HG03039 (cell line): ENCODE measurements around the gene NEK10.
"Not testable (repeated sequence)": the region's sequence is repeated elsewhere in the genome, so short reads cannot be mapped to it uniquely, and the experiment has no call there.

Source experiments
- ATAC-seq: cut with Tn5 transposase; IDR thresholded peaks from one replicate; pipeline ENCODE4 v1.9.1; 2021; ENCODE audit warnings: mild to moderate bottlenecking, moderate library complexity; ENCODE audit not compliant: unreplicated experiment

NEK10 gene

DNA sequence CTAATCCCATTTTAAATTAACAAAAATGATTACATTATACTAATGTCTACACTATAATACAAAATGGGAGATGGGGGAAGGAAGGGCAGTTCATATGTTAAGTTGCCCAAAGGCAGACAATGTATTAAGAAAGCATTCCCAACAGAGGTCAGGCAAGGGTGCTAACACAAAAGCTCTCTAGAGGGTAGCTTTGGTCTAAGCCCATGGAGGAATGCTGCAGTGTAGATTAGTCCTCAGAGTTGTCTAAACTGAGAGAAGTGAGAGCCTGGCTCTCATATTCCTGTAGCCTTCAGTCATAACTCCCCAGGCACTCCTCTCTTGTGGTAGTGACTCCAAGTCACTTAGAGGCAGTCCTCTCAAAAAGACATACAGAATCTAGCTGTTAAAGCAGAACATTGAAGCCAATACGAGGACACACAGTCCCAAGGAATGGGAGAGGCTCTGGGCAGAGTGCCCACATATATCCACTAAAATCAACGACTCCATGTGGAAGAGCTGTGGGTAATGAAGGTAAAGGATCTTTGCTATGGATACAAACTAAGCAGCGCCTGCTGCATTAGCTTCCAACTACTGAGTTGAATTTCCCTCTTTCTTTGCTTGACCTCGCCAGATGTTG, 14.5 kb downstream of the NEK10 start:
- ATAC-seq, result no peak

DNA sequence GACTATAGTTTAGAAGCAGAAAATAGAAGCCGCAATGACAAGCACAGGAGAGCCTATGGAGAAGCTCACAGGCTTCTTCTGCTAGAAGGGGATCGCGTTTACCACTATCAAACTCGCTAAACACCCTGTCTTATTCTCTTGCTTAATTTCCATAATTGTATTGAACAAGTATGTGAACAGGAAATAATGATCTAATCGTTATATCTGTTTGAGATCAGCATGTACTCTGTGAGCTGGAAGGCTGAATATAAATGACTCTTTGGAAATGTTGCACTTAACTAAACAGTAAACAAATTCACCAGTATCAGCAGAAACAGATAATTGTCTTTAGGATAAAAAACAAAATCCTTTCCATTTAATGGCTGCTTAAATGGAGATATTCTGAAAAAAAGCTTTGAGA, 15.0 kb downstream of the NEK10 start:
- ATAC-seq, result no peak

DNA sequence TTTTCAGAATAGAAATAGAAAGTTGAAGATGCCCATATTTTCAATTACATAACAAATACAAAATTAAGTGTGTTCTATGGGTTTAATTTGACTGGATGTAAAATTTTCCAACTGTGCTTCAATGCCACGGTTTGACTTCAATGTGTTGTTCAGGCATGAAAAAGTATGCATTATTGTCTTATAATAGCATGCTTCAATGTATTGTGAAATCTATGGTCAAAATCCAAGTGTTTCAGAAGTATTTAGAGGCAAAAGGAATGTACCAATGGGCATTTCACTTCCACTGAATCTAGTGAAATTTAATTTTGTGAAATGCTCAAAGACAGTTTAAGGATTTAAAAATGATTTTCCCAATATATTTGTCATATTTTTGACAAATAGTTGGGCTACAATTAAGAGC, 16.0 kb downstream of the NEK10 start:
- no peak for ATAC-seq

DNA sequence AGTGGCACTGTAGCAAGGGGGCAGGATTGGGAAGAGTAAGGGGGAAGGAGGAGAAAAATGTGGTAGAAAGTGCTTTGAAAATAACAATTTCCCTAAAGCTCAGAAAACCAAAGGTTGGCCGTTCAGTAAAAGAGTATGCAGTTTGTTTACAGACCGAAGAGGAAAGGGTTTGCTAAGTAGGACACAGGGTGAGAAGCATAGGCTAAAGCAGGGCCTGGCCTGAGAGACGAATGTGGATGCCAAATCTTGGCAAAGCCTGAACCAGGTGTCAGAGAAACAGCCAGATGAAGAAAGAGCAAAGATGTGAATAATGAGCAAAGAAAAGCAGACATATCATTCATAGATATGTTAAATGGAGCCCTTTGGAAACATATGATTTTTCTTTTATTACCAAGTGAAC, 17.1 kb downstream of the NEK10 start:
- no peak for ATAC-seq

DNA sequence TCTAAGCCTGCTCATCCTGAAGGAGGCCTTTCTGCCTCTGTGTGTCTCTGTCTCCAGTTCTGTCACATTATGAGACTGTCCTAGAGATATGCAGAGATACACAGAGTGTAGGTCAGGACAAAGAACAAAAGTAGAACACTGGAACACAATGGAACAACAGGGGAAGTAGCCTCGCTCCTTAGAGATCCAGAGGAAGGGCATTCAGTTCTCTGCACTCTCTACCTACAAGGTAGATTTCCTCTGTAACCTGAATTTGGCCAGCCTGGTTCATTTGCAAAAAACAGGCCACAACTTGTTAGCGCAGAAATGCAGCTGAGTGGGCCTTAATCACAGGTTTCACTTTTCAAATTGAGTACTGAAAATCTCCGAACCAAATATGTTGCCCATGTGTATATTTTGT, 19.4 kb downstream of the NEK10 start:
- ATAC-seq, result peak; percentile 58

DNA sequence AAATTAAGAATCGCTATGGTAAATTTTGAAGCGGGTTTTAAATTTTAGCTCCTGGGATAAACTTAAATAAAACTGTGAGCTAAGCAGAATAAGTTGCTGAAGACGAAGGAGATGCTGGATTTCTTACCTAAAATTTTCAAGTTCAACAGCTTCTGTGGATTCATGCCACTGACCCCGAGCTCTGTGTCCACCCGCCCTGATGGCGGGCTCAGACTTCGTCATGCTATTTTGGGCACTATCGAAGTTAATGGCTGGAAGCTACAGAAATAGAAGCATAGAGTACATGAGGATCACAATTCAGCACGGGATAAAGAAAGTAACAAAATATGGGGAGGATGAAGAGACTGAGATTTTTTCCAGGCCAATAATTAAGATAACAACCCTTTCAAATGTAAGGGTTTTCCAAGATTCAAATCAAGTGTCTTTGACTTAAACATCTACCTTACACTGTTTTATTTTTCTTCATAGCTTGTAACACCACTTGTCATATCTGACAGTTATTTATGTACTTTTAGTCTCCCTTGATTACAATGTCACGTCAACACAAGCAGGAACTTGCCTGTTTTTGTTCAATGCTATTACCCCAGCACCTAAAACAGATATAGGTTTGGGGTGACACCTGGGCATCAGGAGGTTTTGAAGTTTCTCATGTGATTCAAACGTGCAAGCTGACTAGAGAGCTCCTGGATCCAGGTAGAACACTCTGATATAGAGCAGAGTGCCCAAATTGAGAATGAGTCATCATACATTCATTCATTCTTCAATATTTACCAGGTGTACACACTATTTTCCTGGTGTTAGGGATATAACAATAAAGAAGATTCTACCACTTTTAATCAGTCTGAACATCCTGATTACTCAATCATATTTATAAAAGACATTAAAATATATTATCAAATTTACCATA, 23.0 kb downstream of the NEK10 start:
- ATAC-seq, result no peak

DNA sequence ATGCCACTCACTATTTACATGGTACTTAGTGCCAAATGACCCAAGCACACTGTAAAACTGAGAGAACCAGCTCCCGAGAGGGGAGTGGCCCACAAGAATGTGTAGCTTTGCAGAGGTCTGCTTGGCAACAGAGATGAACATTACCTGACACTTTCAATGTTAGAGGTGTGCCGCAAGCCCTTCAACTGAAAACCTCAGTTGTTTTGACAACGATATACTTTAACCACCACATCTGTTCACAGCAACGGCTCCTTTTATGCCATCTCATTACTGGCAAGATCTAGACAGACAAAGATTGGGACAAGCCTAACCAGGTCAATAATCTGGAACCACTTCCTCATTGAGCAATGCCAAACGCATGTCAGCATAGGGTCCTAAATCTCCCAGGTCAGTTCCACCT, 23.7 kb downstream of the NEK10 start:
- ATAC-seq, result no peak

DNA sequence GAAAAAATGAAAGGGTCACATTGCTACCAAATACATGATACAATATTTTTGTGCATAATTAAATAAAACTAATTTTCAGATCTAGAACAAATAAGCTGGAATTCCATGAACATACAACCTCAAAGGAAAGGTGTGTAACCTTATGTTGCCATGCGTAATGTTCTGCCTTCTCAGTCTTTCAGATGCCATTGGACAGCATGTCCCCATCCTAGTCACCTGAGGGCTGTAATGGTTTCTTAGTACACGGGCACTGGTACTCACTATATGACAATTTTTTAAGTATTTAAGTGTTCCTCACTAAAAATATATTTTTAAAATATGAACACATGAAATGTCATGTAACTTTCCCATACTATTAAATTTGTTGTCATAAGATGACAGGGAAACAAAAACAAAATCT, 24.1 kb downstream of the NEK10 start:
- no peak for ATAC-seq

DNA sequence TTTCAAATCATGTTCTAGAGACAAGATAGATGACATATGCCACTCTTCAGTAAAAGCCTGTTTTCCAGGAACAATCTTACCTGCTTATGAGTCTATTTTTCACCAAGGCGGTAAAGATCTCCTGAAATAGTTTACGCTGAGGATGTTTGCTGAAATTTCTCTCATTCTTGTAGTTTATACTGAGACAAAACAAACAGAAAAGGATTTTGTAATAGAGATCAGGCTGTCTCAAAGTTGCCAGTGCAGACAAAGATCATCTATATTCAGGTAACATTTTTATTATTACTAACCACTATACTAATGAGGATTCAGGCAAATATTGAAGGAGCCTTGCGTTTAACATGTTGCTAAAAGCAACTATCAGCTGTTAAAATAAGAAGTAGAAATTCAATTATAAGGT, 25.0 kb downstream of the NEK10 start:
- ATAC-seq, result no peak

DNA sequence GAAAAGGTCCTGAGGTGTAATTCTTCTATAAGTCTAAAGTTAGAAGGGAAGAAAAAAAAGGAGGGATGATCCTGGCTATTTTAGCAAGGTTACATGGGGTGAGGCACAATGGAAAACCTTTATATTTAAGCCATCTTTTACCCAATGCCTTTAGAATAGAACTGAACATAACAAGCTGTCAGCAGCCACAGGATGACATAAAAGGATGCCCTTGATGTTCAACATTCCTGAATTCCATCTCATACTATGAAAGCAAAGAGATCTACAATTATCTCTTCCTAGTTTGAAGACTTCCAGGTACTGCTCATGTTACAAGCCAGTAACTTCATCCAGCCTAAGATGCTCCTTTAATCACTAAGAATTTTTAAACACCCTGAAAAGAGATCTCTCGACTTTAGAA, 26.9 kb downstream of the NEK10 start:
- no peak for ATAC-seq

DNA sequence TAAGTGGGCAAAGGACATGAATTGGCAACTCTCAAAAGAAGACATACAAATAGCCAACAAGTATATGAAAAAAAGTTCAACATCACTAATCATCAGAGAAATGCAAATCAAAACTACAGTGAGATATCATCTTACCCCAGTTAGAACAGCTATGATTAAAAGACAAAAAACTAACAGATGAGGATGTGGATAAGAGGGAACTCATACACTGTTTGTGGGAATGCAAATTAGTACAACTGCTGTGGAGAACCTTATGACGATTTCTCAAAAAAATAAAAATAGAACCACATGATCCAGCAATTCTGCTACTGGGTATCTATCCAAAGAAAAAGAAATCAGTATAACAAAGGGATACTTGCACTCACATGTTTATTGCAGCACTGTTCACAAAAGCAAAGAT, 28.6 kb downstream of the NEK10 start:
- no peak for ATAC-seq

DNA sequence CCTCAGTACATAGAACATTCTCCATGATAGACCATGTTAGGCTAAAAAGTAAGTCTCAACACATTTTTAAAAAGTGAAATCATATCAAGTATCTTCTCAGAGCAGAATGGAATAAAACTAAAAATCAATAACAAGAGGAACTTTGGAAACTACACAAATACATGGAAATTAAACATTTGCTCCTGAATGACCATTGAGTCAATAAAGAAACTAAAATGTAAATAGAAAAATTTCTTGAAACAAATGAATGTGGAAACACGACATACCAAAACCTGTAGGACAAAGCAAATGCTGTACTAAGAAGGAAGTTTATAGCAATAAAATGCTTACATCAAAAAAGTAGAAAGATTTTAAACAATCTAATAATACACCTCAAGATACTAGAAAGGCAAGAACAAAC, 33.6 kb downstream of the NEK10 start:
- ATAC-seq, result no peak

DNA sequence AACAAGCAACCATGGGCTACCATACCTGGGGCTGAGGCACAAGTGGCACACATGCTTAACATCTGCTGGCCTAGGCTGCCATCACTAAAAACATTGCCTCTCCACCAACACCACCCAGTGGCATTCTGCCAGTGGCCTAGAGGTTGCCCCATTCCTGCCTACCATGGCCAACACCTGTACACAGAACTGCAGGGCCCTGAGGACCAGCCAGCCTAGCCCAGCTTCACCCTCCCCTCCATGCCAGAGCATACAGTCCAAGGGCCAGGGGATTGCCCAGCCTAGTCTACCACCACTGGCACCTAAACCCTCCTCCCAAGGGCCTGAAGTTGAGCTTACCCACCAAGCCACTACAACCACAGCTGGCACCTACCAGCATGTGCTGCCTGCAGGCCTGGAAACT, 35.3 kb downstream of the NEK10 start:
- ATAC-seq, result no peak

DNA sequence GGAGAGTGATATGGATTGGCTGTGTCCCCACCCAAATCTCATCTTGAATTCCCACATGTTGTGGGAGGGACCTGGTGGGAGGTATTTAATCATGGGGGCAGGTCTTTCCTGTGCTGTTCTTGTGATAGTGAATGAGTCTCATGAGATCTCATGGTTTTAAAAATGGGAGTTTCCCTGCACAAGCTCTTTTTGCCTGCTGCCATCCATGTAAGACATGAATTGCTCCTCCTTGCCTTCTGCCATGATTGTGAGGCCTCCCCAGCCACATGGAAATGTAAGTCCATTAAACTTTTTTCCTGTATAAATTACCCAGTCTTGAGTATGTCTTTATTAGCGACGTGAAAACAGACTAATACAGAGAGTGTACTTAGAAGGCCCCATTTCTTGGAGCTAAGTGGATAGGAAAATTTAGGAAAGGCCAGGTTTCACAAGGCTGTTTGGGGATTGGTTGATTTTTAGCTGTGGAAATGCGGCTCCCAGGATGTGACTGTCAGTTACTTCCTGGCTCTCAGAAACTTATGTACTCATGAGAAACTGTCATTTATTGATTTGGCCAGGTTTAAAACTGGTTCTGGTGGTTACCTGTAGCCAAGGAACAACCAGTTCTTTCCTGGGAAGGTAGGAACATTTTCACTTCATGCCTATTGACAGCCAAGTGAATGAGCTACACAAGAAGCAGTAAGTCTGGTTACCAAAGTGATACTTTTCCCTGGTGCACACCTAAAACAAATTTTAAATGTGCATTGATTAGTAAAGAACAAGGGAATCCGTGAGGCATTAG, 40.0 kb downstream of the NEK10 start:
- ATAC-seq, result not testable (repeated sequence)

DNA sequence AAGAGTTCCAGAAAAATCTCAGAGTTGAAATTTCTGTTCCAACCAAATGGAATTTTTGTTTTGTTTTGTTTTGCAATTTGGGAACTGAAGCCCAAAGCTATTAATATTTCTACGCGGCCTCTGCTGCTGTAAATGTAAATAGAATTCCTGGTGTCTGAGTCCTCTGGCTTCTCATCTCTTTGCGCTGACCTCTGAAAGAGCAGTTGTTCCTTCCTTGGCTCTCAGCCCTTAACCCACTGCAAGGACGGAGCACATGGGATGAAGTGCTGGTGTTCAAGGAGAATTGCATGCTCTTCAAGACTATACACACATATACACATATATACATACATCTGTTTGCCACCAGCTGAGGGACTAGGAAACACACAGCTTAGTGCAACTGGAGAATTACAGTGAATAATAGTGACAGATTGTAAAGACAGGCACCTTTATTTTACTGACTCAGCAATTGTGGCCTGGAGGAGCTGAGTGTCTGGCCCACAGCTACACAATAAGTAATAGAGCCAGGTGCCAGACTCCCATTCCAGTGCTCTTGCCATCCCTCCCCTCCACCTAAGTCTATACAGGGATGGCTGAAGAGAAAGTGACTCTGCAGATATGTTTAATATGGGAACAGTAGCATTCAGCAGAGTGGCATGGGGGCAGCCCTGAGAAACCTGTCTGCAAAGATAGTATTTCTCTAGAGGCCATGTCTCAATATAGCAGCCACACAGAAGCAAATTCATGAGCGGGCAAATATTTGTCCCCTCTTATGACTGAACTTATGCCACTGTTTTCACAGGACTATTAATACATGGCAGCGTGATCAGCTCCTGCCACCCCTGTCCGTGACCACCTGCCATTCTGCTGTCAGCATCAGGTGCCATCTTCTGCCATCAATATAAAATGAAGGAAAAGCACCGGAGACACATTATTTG, 42.3 kb downstream of the NEK10 start:
- no peak for ATAC-seq

DNA sequence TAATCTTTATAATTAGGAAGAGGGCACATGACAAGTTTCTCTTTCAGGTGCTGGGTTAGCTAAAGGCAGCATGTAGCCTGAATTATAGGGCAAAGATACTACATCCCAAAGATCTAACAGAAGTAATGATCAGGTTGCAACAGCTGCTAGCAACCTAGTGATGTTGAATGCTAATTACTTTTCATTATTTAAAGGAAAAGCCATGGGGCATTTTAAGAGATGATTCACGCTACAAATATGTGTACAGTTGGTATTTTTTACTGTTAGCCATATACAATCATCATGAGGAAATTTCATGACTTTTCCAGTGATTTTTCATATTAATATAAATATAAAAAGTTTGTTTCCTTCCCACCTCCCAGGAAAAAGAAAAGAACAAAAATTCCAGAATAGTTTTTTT, 43.0 kb downstream of the NEK10 start:
- no peak for ATAC-seq

DNA sequence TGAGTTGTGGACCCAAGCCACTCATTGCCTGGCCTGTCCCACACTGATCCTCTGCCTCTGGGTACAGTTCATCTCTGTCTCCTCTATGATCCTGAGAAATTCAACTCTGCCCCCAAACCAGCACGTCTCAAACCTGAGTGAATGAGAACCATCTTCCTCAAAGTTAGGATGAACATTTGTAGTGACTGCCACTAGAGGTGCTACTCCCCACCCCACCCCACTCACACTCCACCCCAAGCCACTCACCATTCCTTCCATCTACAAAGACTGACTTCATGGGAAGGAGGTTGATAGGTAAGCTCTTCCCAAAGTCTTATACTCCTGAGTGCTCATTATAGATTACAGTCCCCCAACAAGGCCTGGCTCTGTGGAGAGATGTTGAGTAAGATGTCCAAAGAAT, 43.8 kb downstream of the NEK10 start:
- ATAC-seq, result no peak

DNA sequence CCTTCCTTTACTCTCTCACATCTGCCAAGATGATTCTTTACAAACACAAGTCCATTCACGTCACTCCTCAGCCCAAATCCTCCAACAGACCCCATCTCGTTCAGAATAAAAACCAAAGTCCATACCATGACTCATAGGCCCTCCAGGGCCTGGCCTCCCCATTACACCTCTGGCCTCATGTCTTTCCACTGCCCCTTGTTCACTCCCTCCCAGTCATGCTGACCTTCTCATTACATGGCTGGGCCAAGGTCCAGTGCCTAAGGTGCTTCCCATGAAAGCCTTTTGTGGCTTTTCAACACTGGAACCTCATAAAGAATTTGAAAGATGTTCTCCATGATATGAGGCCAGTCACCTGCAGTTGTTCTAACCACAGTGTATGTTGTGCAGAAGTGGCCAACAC, 44.5 kb downstream of the NEK10 start:
- no peak for ATAC-seq

DNA sequence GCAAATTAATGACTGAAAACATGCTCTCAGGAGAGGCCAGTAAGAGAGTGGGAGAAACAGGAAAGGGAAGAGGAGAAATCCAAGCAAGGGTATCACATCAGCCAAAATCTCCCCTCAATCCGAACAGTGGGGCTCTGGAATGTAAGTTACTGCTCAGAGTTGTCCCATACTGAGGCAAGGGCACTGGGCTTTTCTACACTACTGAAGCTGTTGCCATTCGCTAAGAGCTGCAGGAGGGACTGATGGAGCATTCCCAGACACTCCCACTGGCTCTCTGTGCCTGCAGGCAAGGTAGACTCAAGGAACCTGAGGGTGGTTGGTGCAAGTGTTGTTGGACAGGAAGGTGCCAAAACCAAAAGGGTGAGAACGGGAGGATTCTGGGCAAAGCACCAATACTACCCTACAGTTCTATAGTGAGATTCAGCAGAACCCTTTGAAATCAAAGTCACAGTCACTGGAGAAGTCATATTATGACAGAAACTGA, 46.1 kb downstream of the NEK10 start:
- ATAC-seq, result no peak

DNA sequence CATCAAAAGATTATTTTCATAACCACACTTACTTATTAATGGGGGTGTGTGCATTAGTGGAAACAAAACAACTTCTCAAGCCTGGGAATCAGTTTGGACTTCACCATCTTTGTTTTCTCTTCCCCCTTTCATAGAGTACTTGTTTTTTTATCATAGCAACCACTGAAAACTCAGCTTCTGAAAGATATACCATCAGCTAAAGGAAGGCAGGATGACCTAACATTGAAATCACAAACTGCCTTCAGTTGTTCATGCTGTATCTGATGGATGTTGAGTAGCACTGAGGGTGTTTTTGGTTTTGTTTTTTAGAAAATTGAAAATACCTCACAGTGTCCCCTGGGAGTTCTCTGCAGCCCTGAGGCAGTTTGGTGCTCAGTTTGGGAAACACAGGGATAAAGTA, 46.5 kb downstream of the NEK10 start:
- ATAC-seq, result no peak
